Skin of body (tissue), 2 donors: Measurements from ENCODE around the gene TMEM168. TPM values are rescaled to one million over a fixed set of nuclear protein-coding genes. Genes with fewer than 3 reads are reported as not detected.

Experiments used
- DNase-seq: peaks from one replicate; lab custom pipeline; 2025; lab: John Stamatoyannopoulos, UW
- total RNA-seq: library from RNA; depleted of rRNA; stranded (reverse); fragments of >200 nt; gene quantifications from one replicate; pipeline ENCODE4 v1.2.3, GENCODE V29; 2014

Gene TMEM168
- total RNA-seq, 1 donor from 2014 or later: 42.6 TPM

- DNase-seq: no peak
Observed at GRCh38 chr7:112715525-112715924, 74.7 kb downstream of the TMEM168 start.

- DNase-seq: no peak
Observed at GRCh38 chr7:112714917-112715316, 75.3 kb downstream of the TMEM168 start.
